Caki2 (cell line): ENCODE results near the gene ACAP1. TPM values are rescaled to one million over a fixed set of nuclear protein-coding genes. Genes with fewer than 3 reads are reported as not detected.

Experiments used
- DNase-seq: peaks from one replicate; pipeline ENCODE4 v3.0.0-alpha.2; 2015; ENCODE audit warnings: low read depth
- in situ Hi-C: cut with HindIII; loops from 2 replicates; pipeline ENCODE4 v1.10.0; 2016; ENCODE audit warnings: low sequenced_read_pairs, low pct_unique_long_range_greater_than_20kb, mixed read lengths
- total RNA-seq: library from RNA; depleted of rRNA; stranded (reverse); fragments of >200 nt; shearing (Covaris generic); gene quantifications from 2 replicates; pipeline ENCODE4 v1.2.3, GENCODE V29; 2014; ENCODE audit warnings: low replicate concordance

Gene ACAP1
- total RNA-seq, 1 experiment from 2014 or later = 26.4 TPM

GRCh38 chr17:7307686-7308624 is 28.4 kb upstream of the ACAP1 start:
- in situ Hi-C loops = no loop called here
- DNase-seq = peak; percentile 16

DNA sequence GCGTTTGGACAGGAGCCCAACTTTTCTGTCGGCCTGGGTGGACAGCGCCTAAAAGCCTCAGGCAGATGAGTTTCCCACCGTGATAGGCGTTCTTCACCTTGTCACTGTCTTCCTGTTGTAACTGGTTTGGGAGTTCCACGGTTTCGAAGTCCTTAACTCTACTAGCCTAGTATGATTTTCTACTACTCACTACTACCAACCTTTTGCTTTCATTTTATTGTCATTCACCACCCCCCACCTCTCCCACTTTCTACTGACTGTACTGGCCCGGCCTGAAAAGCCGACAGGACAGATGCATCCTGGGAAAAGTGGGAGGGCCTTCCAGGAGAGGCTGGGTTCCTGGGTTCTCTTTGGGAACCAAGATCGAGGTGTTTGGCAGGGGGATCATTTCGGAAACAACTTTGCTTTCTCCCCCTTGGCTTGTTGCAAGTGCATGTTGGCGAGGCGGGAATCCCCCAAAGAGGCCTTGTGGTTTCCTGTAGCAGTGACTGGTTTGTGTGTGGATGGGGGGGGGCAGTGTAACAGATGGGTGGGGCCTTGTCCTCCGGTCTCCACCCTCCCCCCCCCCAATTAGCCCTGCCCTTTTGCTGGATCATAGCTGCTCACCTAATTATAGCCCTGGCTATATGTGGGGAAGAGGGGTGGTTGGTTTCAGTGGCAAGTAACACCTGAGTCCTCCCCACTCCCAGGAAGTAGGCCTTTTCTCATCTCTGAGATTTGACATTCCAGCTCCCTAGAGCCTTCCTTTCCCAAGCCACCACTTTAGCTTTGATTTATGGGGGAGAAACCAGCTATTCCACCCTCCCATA is 27.5 kb upstream of the ACAP1 start:
- peak; percentile 83 for DNase-seq
- in situ Hi-C loops = no loop called here

- in situ Hi-C loops = no loop called here
- DNase-seq = no peak
These were observed 26.7 kb upstream of the ACAP1 start for GRCh38 chr17:7309628-7310027.

DNA sequence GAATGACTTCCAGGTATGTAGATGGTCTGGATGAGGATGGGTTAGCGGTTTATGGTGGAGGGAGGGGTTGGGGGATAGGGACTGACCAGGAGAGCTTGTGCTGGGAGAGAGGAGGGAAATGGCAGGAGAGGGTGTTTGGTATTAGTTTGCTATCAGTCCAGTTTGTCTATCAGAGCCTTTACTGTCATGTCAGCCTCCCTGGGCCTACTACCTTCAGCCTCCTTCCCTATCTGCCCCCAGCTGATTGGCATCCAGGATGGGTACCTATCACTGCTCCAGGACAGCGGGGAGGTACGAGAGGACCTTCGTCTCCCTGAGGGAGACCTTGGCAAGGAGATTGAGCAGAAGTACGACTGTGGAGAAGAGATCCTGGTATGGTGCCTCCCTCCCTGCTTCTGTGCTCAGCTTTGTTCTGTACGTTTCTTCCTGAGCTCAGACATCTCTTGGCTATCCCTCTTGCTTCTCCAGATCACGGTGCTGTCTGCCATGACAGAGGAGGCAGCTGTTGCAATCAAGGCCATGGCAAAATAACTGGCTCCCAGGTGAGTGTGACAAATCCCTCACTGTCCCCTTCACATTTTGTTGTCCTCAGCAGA is 25.1 kb upstream of the ACAP1 start:
- DNase-seq = no peak
- in situ Hi-C loops = no loop called here

DNA sequence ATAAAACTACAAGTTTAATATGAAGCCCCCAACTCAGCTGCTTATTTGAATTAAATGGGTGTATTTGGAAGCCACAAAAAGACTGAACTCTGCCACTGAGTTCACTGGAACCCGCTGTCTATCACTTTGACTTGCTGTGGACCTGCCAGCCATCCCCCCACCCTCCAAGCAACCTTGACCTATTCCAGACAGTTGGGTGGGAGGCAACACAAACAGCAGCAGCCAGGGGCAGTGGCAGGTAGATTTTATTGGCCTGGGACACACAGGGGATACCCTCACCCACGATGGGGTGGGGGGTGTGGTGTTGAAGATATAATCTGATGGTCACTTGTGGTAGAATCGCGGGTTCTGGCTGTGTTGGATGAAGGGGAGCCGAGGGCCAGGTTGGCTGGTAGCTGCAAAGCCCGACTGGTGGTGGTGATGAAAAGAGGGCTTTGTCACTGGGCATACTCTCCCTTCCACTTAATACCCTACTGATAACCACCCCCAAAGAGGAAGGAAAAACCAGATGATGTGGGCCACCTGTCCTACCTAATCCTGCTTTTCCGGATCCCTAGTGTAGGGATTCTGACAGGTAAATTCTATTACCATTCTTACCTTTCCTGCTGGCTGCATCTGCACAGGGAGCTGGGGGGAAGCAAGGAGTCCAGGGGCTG is 23.8 kb upstream of the ACAP1 start:
- in situ Hi-C loops = no loop called here
- no peak for DNase-seq

GRCh38 chr17:7313088-7313889 is 23.0 kb upstream of the ACAP1 start:
- in situ Hi-C loops = no loop called here
- no peak for DNase-seq

DNA sequence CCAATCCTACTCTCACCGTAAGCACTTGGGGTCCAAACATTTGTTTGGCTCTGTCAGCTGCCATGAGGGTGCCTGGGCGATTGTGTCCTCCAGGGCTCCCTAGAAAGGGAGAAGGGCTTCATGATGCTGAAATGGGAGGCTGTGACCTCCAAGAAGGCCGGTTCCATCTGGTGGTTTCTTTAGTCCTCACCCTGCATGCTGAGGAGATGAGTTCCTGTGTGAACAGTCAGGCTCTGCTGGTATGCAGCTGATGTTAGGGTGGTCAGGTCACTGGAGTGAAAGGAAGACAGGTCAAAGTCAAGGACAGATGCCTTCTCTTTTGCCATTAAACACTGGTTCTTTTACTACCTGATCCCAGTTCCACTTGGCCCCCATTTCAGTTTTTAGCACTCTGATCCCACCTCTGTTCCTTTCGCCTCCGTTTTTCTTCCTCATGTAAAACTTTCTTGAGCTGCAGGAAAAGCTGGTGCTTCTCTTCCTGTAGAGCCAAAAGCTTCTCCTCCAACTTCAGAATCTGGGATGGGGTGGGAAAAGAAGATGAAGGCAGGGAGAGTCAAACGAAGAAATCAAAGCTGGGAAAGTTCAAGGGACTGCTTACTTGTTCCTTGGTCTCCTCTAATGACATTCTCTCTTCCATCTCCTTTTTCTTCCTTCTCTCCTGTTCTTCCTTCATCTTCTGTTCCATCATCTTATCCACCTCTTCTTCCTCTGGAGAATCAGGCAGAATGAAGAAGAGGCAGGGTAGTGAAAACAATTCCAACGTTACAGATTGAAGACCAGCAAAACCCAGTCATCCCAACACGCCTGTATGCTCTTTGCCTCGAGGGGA is 22.2 kb upstream of the ACAP1 start:
- in situ Hi-C loops = no loop called here
- DNase-seq = no peak

DNA sequence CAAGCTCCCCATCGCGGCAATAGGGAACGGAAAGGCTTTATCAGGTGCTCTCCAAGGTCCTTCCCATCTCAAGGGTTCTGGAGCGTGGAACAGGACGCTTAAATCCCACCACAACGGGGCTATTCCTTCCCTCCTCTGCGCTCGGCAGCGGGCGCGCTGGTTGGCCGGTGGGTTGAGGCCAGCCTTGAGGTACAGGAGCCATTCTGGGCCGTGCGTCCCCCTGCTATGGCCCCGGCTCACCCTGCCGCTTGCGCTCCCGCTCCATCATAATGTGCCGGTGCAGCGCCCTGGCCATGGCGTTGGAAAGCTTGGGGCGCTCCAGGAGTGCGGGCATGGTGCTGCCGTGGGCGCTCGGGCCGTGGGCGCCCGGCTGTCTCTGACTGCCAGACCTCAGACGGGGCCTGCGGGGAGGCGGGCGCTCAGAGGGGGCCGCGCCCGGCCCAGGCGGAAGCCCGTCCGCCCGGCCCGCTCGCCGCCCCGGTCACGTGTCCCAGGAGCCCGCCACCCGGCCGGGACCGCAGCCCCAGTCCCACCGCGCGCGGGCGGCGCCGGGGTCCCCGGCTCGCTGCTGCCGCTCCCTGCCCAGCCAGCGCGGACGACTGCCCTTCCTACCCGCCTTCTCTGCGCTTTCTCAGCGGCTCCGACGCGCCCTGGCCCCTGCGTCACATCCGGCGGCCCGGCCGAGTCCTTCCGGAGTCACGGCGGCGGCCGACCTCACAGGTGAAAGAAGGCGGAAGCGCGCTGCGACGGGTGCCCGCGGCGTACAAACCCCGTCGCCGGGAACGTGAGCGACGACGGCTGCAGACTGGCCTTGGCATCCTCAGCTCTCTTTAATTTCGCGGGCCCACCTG is 21.4 kb upstream of the ACAP1 start, which contains the start of gene GPS2:
GPS2 (minus strand) TSS at position 642 of the 851 bp plus-strand sequence; CDS start at position 334, 308 bp downstream.
- peak; percentile 81 for DNase-seq
- in situ Hi-C loops = no loop called here

DNA sequence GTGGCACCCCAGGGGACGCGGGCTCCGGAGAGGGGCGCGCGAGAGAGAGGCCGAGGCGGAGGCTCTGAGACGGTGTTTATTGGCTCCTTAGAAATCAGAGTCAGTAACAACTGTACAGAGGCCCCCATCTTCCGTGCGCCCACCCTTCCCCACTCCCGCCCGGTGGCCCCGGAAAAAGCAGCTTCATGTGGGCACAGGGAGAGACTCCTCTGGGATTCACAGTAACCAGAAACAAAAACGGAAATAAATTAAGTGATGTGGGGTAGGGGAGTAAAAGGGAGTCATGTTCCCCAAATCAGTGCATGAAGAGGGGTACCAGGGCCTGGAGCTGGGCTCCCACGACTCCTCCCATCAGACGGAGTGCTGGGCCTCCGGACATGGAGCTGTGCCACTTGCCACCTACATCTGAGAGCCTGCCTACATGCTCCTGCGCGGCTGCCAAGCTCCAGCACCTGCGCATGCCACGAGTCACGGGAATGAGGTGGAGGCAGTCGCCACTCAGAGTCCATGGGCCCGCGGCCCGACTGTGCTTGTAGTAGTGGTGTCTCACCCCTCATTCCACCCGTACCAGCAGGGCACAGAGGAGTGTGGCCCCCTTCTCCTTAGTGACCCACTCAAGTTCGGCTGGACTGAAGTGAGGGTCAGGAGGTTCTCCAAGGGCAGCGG is 20.6 kb upstream of the ACAP1 start:
- in situ Hi-C loops = no loop called here

DNA sequence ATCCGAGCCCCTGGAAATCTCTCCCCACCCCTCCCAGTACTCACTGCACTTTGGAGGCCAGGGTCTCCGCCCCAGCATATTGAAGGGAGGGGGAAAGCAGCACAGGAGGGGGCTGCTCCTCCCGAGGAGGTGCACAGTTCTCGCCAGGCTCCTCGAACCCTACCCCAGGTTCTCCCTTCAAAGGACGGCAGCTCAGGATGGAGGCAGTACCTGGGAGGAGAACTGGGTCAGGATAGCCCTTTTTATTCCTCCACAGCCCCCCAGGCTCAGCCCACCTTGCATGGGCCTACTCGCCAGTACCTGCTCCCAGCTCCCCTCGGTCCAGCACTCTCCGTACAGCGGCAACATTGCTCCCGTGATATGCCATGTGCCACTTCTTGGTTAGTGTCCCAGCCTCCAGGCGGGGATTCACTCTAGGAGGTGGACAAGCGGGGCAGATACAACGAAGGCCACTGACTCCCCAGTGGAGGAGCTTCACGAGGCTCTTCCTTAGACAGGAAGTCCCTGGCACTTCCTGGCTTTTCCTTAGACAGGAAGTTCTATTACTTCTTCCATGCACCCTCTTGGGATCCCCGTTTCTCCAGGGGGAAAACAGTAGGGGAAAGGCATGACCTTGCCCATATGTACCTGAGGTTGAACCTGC is 19.0 kb upstream of the ACAP1 start:
- in situ Hi-C loops = no loop called here
- no peak for DNase-seq

More for the DNA sequence above, 20.6 kb upstream of the ACAP1 start:
- DNase-seq = no peak

DNA sequence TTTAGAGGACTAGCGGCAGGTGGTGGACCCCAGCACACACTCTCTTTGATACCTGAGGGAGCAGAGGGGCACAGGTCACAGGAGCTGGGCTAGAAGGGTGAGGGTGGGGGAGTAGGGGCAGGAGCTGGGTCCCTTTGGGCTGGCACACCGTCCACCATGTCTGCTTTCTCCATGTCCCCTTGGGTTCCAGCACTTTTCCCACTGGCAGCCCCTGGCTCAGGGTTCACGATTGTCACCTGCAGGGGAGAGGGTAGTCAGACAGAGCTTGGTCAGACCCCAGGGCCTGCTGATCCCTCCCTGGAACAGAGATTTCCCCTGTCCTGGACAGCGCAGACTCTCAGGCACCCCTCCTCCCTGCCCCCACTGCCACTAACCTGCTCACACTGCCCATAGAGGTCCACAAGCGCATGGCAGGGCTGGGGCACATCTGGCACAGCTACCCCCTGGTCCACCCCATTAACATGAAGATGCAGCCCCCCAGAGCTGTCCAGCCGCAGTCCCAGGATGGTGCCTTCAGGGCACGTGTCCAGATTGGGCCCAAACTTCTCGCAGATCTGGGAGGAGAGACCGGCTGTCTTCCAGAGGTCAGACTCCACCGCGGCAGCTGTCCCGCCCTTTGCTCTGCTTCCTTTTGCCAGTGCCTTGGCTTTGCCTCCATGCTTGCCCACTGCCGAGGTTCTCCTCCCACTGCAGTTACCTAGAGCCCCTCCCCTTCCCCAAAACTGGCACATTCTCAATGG is 18.0 kb upstream of the ACAP1 start:
- no peak for DNase-seq
- in situ Hi-C loops = no loop called here

- in situ Hi-C loops = no loop called here
- no peak for DNase-seq
These were observed 14.9 kb upstream of the ACAP1 start for GRCh38 chr17:7321466-7321865.

DNA sequence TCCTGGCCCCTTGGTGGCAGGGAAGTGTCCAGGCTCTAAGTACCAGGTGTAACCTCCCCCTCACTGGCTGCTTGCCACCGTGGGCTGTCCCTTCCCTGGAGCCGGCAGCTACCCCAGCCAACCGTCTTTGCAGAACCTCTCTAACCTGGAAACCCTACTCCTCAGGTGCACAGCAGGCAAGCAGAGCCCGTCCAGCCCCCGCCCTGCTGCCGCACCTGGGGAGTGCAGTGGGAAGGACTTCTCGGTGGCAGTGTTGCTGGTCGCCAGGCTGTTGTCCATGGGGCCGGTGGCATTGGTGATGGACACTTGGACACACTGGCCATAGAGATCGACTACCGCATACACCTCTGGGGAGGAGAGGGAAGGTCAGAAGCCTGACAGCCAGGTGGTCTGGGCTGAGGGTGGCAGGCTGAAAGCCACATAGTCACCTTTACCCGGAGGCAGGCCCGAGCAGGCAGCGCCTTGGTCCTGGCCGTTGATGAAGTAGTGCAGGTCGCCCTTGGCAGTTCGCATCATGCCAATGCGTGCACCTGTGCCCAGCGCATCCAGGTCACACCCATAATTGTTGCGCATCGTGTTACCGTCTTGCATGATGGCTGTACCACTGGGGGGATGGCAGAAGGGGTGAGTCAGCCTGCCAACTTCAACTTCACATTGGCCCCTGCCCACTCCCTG is 13.7 kb upstream of the ACAP1 start:
- in situ Hi-C loops = no loop called here
- no peak for DNase-seq
